Common myeloid progenitor, CD34-positive (primary cell): ENCODE data around the gene FMNL2.

Experiments used
- CTCF ChIA-PET: fragments of 350-600 bp; sonication (Branson Sonifier 250); formaldehyde crosslinking; loops from one replicate; lab custom pipeline; 2021; ENCODE audit warnings: antibody characterized with exemption; lab: Charles Lee
- POLR2A ChIA-PET: fragments of 350-600 bp; sonication (Branson Sonifier 250); formaldehyde crosslinking; loops from one replicate; lab custom pipeline; 2021; ENCODE audit warnings: antibody characterized with exemption; lab: Charles Lee
- DNase-seq, 3 donors: peaks; one replicate each; pipeline versions ENCODE4 v3.0.0 to v3.0.0-alpha.2; 2013
- H3K27ac ChIP-seq, 2 experiments: 1 replicate in 1 of 2; 2 replicates in 1 of 2; pipeline ENCODE4 v1.7.0; 2013; ENCODE audit warnings: inconsistent platforms in 2 of 2, low read length in 2 of 2, mild to moderate bottlenecking in 2 of 2, low read depth in 1 of 2, moderate library complexity in 1 of 2; ENCODE audit not compliant: severe bottlenecking in 2 of 2, insufficient read depth in 1 of 2, poor library complexity in 1 of 2
- H3K27me3 ChIP-seq, 5 experiments: replicated peaks in 2 of 5; 1 replicate in 3 of 5; 2 replicates in 2 of 5; pipeline versions ENCODE4 v1.6.1 to v1.7.0; 2013; ENCODE audit warnings: low read length in 4 of 5, mild to moderate bottlenecking in 2 of 5, moderate library complexity in 2 of 5, inconsistent platforms in 1 of 5; ENCODE audit not compliant: insufficient read depth in 5 of 5, control insufficient read depth in 4 of 5
- H3K36me3 ChIP-seq, 4 experiments: 1 replicate in 2 of 4; 2 replicates in 2 of 4; pipeline versions ENCODE4 v1.6.1 to v1.7.0; 2013; ENCODE audit warnings: low read length in 3 of 4, control low read depth in 1 of 4, mild to moderate bottlenecking in 1 of 4; ENCODE audit not compliant: control insufficient read depth in 4 of 4, insufficient read depth in 4 of 4
- H3K4me1 ChIP-seq, 4 experiments: 1 replicate in 3 of 4; 2 replicates in 1 of 4; pipeline versions ENCODE4 v1.6.1 to v1.7.1; 2013; ENCODE audit warnings: low read length in 3 of 4, mild to moderate bottlenecking in 3 of 4, control low read depth in 1 of 4, inconsistent platforms in 1 of 4, moderate library complexity in 1 of 4; ENCODE audit not compliant: control insufficient read depth in 4 of 4, insufficient read depth in 4 of 4; ENCODE audit errors: control extremely low read depth in 1 of 4
- H3K4me3 ChIP-seq, 7 experiments: 1 replicate in 4 of 7; 2 replicates in 3 of 7; pipeline versions ENCODE4 v1.5.1 to v1.7.0; 2013; ENCODE audit warnings: mild to moderate bottlenecking in 7 of 7, low read length in 6 of 7, moderate library complexity in 6 of 7, inconsistent platforms in 2 of 7, low read depth in 2 of 7, control low read depth in 1 of 7; ENCODE audit not compliant: insufficient read depth in 4 of 7, control insufficient read depth in 1 of 7; ENCODE audit errors: extremely low read depth in 1 of 7
- H3K9me3 ChIP-seq, 5 experiments: 1 replicate in 4 of 5; 2 replicates in 1 of 5; pipeline versions ENCODE4 v1.6.1 to v1.7.1; 2013; ENCODE audit warnings: low read length in 4 of 5, mild to moderate bottlenecking in 2 of 5, inconsistent platforms in 1 of 5, low read depth in 1 of 5, moderate library complexity in 1 of 5; ENCODE audit not compliant: control insufficient read depth in 4 of 5, insufficient read depth in 2 of 5; ENCODE audit errors: control extremely low read depth in 1 of 5
- WGBS: methylation state at CpG from one replicate; pipeline ENCODE4 v1.1.5; 2013; ENCODE audit not compliant: insufficient coverage; 5-methylcytosine and 5-hydroxymethylcytosine counted together

Gene FMNL2

DNA sequence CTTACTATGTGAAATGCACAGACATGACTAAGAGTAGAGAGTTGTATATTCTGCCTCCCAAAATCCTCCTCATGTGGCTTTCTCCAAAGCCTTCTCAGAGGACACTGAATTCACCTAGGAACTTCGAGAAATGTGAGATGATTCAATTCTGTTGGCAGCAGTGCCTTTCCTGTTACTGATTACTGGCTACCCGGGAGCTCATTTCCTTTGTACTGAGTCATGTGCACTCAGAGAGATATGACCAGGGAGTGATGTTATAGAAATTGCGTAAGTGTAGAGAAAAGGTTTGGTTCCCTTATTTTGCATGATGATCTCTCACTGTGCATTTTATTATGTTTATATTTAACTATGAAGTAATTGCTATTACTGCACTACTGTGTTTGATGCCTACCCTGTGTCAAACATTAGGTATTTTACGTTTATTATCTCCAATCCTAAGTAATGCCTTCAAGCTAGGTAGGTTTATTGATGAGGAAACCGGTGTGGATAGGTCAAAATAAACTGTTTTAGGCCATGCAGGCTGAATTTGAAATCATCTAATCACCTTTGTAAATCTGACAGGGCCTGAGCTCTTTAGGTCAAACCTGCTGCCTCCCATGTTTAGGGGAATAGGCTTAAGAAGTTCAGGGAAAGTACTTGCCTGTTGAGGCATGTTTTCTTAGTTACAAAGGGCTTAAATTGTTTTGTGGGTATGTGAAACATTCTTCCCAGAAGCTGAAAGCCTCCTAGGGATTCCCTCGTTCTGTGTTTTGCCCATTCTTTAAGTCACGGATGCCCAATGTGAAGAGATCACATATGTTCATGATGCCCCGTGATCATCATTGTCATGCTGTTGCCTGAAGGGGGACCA lies 86.8 kb downstream of the FMNL2 start:
- ChIA-PET CTCF (no interaction called here), POLR2A (interaction anchor here (0.5 kb wide), 1 partner anchor 25 kb away, joined by 4 read pairs; no protein-coding TSS in a partner anchor)
- no peaks in the 10 kb centered on the region for H3K36me3 ChIP-seq
- H3K4me3 ChIP-seq = peak overlapping the region in 1 of 7 experiments; percentile 26
- H3K27ac ChIP-seq = no peak overlapping the region
- no peaks in the 10 kb centered on the region for H3K9me3 ChIP-seq
- 100% methylated on average over 3 of the region's 8 CpGs for WGBS
- peaks cover 7 to 42% (median 16%) of the 10 kb centered on the region in 4 experiments for H3K4me1 ChIP-seq
- H3K27me3 ChIP-seq = no peaks in the 10 kb centered on the region
- DNase-seq = peak; percentile 66 to 86 (median 81)

- Histone ChIP-seq H3K36me3 (no peaks in the 10 kb centered on the region), H3K9me3 (no peaks in the 10 kb centered on the region), H3K27ac (no peak overlapping the region), H3K4me1 (peaks cover 7 to 35% (median 14%) of the 10 kb centered on the region in 4 experiments), H3K27me3 (no peaks in the 10 kb centered on the region), H3K4me3 (no peak overlapping the region)
- CTCF ChIA-PET = interaction anchor here (0.6 to 1.0 kb wide), 2 partner anchors 14 to 1313 kb away, joined by 3 read pairs; no protein-coding TSS in a partner anchor
- POLR2A ChIA-PET = no interaction called here
- DNase-seq = no peak
Measured at GRCh38 chr2:152423684-152424083, 88.7 kb downstream of the FMNL2 start.

DNA sequence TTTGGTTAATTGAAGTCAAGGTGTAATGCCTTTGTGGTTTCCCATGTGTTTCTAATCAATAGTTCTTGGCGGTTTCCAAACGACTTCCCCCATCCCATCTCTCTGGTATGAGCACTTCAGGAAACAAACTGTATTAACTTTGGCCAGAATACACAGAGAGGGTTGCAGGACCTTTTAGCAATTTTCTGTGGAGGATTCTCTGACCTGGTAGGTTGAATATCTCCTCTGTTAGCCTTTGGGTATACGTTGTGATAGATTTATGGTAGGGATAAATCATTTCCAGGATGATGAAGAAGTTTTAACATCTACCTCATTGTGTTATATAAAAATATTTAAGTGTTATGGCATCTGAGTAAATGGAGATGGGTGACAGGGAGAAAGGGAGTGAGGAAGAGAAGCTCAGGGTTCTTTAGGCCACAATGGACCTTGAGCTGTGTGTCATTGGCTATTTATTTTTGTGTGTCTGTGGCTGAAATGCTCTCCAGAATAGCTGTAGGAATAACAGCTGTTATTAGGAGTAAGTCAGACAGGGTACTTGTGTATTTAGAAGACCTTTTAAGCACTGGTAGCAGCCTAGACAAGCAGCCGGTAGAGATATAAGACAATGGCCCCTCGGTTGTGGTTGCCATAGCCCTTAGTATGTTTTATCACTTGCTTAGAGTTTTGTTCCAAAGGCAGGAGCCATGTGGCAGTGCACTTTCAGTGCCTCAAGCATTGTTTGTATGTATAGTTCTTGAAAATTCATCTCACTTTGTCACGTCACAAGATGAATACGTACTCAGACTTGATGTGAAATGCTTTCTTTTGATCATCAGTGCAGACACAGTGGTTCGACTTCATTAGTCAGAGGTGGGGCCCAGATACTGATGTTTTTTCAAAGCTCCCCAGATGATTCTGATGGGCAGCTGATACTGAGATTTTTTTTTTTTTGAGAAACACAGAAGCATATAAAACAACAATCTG lies 91.1 kb downstream of the FMNL2 start:
- Histone ChIP-seq H3K27ac (no peak overlapping the region), H3K27me3 (no peaks in the 10 kb centered on the region), H3K9me3 (no peaks in the 10 kb centered on the region), H3K4me1 (peaks cover 7 to 22% (median 10%) of the 10 kb centered on the region in 4 experiments), H3K36me3 (no peaks in the 10 kb centered on the region), H3K4me3 (no peak overlapping the region)
- 84% methylated on average over 7 of the region's 8 CpGs for WGBS
- POLR2A ChIA-PET = no interaction called here
- DNase-seq = no peak
- CTCF ChIA-PET = interaction anchor here (1.2 kb wide), 1 partner anchor 11 kb away, joined by 3 read pairs; no protein-coding TSS in a partner anchor

DNA sequence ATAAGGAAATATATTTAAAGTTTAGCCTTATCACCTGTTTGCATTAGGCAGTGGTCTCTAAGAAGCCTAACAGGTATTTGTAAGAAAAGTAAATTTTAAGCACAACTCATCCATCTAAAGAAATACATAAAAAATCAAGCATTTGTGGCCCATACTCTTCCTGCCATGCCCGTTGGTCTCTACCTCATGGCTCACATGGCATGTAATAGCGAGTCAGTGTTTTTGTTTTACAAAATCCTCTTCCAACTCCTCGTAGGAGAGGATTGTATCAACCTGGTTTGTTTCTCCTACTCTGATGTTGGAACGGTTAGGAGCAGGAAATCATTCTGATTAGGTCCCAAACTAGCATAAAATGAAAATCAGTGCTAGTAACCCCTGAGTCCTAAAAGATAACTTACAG lies 91.8 kb downstream of the FMNL2 start:
- H3K4me3 ChIP-seq = no peak overlapping the region
- no peaks in the 10 kb centered on the region for H3K36me3 ChIP-seq
- ChIA-PET POLR2A (no interaction called here), CTCF (no interaction called here)
- H3K27me3 ChIP-seq = no peaks in the 10 kb centered on the region
- H3K4me1 ChIP-seq = peaks cover 1 to 15% (median 3%) of the 10 kb centered on the region in 4 experiments
- DNase-seq = no peak
- H3K9me3 ChIP-seq = no peaks in the 10 kb centered on the region
- 100% methylated on average over 3 of the region's 4 CpGs for WGBS
- no peak overlapping the region for H3K27ac ChIP-seq

DNA sequence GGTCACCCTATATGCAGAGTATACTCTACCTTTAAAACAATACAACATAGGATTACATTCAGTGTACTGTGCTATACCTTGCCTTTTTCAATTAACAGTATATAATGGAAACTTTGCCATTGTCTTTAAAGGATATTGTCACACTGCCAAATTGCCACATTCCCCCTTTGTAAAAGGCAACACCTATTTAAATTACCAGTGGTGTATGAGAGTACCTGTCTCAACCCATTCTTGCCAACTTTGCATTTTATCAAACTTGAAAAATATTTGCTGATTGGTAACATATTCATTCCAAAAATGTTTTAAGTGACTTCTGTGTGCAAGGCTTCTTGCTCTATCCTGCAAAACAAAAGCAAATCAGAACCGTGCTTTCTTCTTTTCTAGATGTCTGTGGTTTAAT lies 92.9 kb downstream of the FMNL2 start:
- peaks cover 0 to 7% (median 0%) of the 10 kb centered on the region in 4 experiments for H3K4me1 ChIP-seq
- DNase-seq = no peak
- H3K27me3 ChIP-seq = no peaks in the 10 kb centered on the region
- ChIA-PET CTCF (interaction anchor here (1.0 kb wide), 1 partner anchor 238 kb away, joined by 4 read pairs; no protein-coding TSS in a partner anchor), POLR2A (no interaction called here)
- H3K36me3 ChIP-seq = no peaks in the 10 kb centered on the region
- no peak overlapping the region for H3K4me3 ChIP-seq
- H3K27ac ChIP-seq = no peak overlapping the region
- no peaks in the 10 kb centered on the region for H3K9me3 ChIP-seq
- WGBS = no CpG with 5 or more reads among the region's 1 CpG

DNA sequence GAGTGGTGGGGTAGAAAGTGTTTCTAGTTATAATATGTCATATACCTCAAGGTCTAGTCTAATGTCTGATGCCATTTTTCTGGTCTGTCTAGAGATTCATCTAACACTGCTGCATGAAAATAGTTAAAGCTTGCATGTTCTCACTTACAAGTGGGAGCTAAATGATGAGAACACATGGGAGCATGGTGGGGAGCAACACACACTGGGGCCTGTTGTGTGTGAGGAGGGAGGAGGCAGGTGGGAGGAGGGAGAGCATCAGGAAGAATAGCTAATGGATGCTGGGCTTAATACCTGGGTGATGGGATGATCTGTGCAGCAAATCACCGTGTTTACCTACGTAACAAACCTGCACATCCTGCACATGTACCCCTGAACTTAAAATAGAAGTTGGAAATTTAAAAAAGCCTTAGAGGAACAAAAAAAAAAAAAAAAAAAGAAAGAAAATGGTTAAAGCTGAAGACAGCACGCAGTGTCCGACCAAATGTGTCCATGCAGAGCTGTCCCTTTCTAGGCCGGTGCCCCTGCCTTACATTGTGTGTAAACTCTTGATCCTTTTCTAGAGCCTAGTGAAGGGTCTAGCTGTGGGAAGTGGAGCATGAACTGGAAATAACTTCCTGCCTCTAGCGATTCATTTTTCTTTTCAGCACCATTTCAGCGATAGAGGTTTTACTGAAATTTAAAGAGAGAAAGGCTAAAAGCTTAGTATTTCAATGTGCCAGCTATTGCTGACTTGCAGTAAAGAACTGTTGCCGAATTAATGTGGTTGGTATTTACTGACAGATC lies 94.0 kb downstream of the FMNL2 start:
- Histone ChIP-seq H3K27ac (no peak overlapping the region), H3K4me3 (no peak overlapping the region), H3K4me1 (peaks cover 0 to under 1% (median 0%) of the 10 kb centered on the region in 4 experiments), H3K27me3 (no peaks in the 10 kb centered on the region), H3K9me3 (no peaks in the 10 kb centered on the region), H3K36me3 (no peaks in the 10 kb centered on the region)
- CTCF ChIA-PET = interaction anchor here (1.0 kb wide), 2 partner anchors 15 to 240 kb away, joined by 3 to 4 read pairs; no protein-coding TSS in a partner anchor
- WGBS = 98% methylated on average over 6 of the region's 8 CpGs
- POLR2A ChIA-PET = interaction anchor here (0.6 kb wide), 1 partner anchor 15 kb away, joined by 3 read pairs; no protein-coding TSS in a partner anchor
- no peak for DNase-seq
